H1 (cell line): Measurements from ENCODE around the gene MYO5A. TPM values are rescaled to one million over a fixed set of nuclear protein-coding genes. Genes with fewer than 3 reads are reported as not detected.

Source experiments
- CTCF ChIA-PET: fragments of 300-600 bp; sonication (Branson Sonifier 250); formaldehyde crosslinking; loops from one replicate; lab custom pipeline; 2021; ENCODE audit not compliant: partially characterized antibody; lab: Charles Lee
- POLR2A ChIA-PET: fragments of 300-600 bp; sonication (Branson Sonifier 250); formaldehyde crosslinking; loops from one replicate; lab custom pipeline; 2021; ENCODE audit warnings: inconsistent platforms; ENCODE audit not compliant: partially characterized antibody; lab: Charles Lee
- DNase-seq, 2 experiments: peaks; one replicate each; pipeline versions ENCODE4 v3.0.0 to v3.0.0-alpha.2; 2010 to 2022; ENCODE audit warnings: low spot score in 2 of 2, low read depth in 1 of 2, mixed read lengths in 1 of 2
- FAIRE-seq: peaks from 2 replicates; lab custom pipeline; 2011; peaks lifted over from hg19 to GRCh38; lab: Jason Lieb, UNC
- H2AFZ ChIP-seq: 2 replicates; pipeline ENCODE4 v1.8.1; 2012; ENCODE audit warnings: low read length, inconsistent platforms
- H2AK5ac ChIP-seq: 2 replicates; pipeline ENCODE4 v1.6.1; 2013; ENCODE audit warnings: low read depth, low read length
- H2BK120ac ChIP-seq: replicated peaks from 2 replicates; pipeline ENCODE3; 2013; ENCODE audit warnings: low read depth, low read length, inconsistent platforms
- H2BK12ac ChIP-seq: 2 replicates; pipeline ENCODE4 v1.6.1; 2013; ENCODE audit warnings: low read depth, low read length
- H2BK15ac ChIP-seq: 2 replicates; pipeline ENCODE4 v1.6.1; 2013; ENCODE audit warnings: low read length
- H2BK20ac ChIP-seq: 2 replicates; pipeline ENCODE4 v1.6.1; 2013; ENCODE audit warnings: low read length
- H2BK5ac ChIP-seq: 2 replicates; pipeline ENCODE4 v1.6.1; 2013; ENCODE audit warnings: low read depth, low read length
- H3K14ac ChIP-seq: 2 replicates; pipeline ENCODE4 v1.6.1; 2013; ENCODE audit warnings: inconsistent platforms; ENCODE audit not compliant: insufficient read length
- H3K18ac ChIP-seq: 2 replicates; pipeline ENCODE4 v1.6.1; 2013; ENCODE audit warnings: low read length; ENCODE audit errors: extremely low read depth
- H3K23ac ChIP-seq: 2 replicates; pipeline ENCODE4 v1.6.1; 2013; ENCODE audit warnings: inconsistent platforms; ENCODE audit not compliant: insufficient read length
- H3K23me2 ChIP-seq: 2 replicates; pipeline ENCODE4 v1.6.1; 2013; ENCODE audit warnings: low read depth, low read length
- H3K27ac ChIP-seq: 2 replicates; pipeline ENCODE4 v1.6.1; 2011; ENCODE audit warnings: low read depth, low read length, inconsistent platforms
- H3K27me3 ChIP-seq, 4 experiments: replicated peaks in 1 of 4; 1 replicate in 1 of 4; 2 replicates in 3 of 4; pipeline versions ENCODE4 v1.6.1 to v1.8.1; 2011 to 2013; ENCODE audit warnings: low read length in 3 of 4, mild to moderate bottlenecking in 3 of 4, inconsistent platforms in 2 of 4, mixed read lengths in 2 of 4, moderate library complexity in 1 of 4; ENCODE audit not compliant: control insufficient read depth in 3 of 4, insufficient read depth in 3 of 4; ENCODE audit errors: extremely low read depth in 1 of 4
- H3K36me3 ChIP-seq, 4 experiments: 2 replicates each; pipeline versions ENCODE4 v1.6.1 to v1.8.1; 2011 to 2013; ENCODE audit warnings: mild to moderate bottlenecking in 4 of 4, low read length in 3 of 4, moderate library complexity in 2 of 4, control low read depth in 1 of 4, inconsistent platforms in 1 of 4; ENCODE audit not compliant: insufficient read depth in 4 of 4, control insufficient read depth in 2 of 4
- H3K4ac ChIP-seq: replicated peaks from 2 replicates; pipeline ENCODE3; 2013; ENCODE audit warnings: low read length, low read depth, mixed read lengths, inconsistent platforms; ENCODE audit not compliant: insufficient read length
- H3K4me1 ChIP-seq, 4 experiments: replicated peaks in 1 of 4; 1 replicate in 1 of 4; 2 replicates in 3 of 4; pipeline versions ENCODE4 v1.6.1 to v1.8.1; 2011 to 2013; ENCODE audit warnings: low read length in 3 of 4, inconsistent platforms in 2 of 4, mixed read lengths in 1 of 4; ENCODE audit not compliant: insufficient read depth in 4 of 4, control insufficient read depth in 3 of 4
- H3K4me2 ChIP-seq, 2 experiments: 2 replicates each; pipeline versions ENCODE4 v1.6.1 to v1.8.1; 2011 to 2013; ENCODE audit warnings: low read depth in 2 of 2, low read length in 2 of 2, control low read depth in 1 of 2, inconsistent platforms in 1 of 2, mild to moderate bottlenecking in 1 of 2; ENCODE audit not compliant: insufficient read depth in 1 of 2
- H3K4me3 ChIP-seq, 4 experiments: fragments of 200-600, 300-600 bp in 1 of 4; sonication (generic), shearing (Covaris generic), sonication (Bioruptor Twin) in 1 of 4; 2 replicates each; pipeline versions ENCODE4 v1.5.1 to v1.8.1; 2011 to 2016; ENCODE audit warnings: low read length in 4 of 4, low read depth in 3 of 4, control low read depth in 2 of 4, inconsistent platforms in 2 of 4, mild to moderate bottlenecking in 2 of 4, mixed read lengths in 1 of 4, moderate library complexity in 1 of 4; ENCODE audit not compliant: insufficient read depth in 2 of 4; ENCODE audit errors: extremely low read depth in 1 of 4
- H3K56ac ChIP-seq: replicated peaks from 2 replicates; pipeline ENCODE3; 2013; ENCODE audit warnings: low read depth, mild to moderate bottlenecking, mixed read lengths, low read length, inconsistent platforms; ENCODE audit not compliant: insufficient read length
- H3K79me1 ChIP-seq: 2 replicates; pipeline ENCODE4 v1.6.1; 2013; ENCODE audit warnings: low read depth, low read length, control low read depth
- H3K79me2 ChIP-seq, 2 experiments: 2 replicates each; pipeline versions ENCODE4 v1.6.1 to v1.8.1; 2012 to 2013; ENCODE audit warnings: low read length in 2 of 2, mild to moderate bottlenecking in 2 of 2, inconsistent platforms in 1 of 2; ENCODE audit not compliant: insufficient read depth in 2 of 2, control insufficient read depth in 1 of 2
- H3K9ac ChIP-seq, 4 experiments: replicated peaks in 1 of 4; 1 replicate in 1 of 4; 2 replicates in 3 of 4; pipeline versions ENCODE4 v1.6.1 to v1.8.1; 2011 to 2013; ENCODE audit warnings: low read depth in 3 of 4, low read length in 3 of 4, control low read depth in 2 of 4, mild to moderate bottlenecking in 2 of 4, moderate library complexity in 2 of 4, inconsistent platforms in 1 of 4; ENCODE audit errors: extremely low read depth in 1 of 4
- H3K9me3 ChIP-seq, 2 experiments: 2 replicates each; pipeline versions ENCODE4 v1.6.1 to v1.8.1; 2012 to 2013; ENCODE audit warnings: mild to moderate bottlenecking in 2 of 2, moderate library complexity in 2 of 2, control low read depth in 1 of 2, inconsistent platforms in 1 of 2, low read depth in 1 of 2, low read length in 1 of 2, mixed read lengths in 1 of 2; ENCODE audit not compliant: insufficient read depth in 2 of 2
- H4K20me1 ChIP-seq, 2 experiments: replicated peaks in 1 of 2; 2 replicates each; pipeline versions ENCODE3 to v1.8.1; 2011 to 2013; ENCODE audit warnings: inconsistent platforms in 2 of 2, low read length in 2 of 2, mild to moderate bottlenecking in 1 of 2; ENCODE audit not compliant: insufficient read depth in 2 of 2, control insufficient read depth in 1 of 2
- H4K5ac ChIP-seq: 2 replicates; pipeline ENCODE4 v1.6.1; 2013; ENCODE audit warnings: low read length, low read depth, mixed read lengths, inconsistent platforms; ENCODE audit not compliant: insufficient read length
- H4K8ac ChIP-seq: 2 replicates; pipeline ENCODE4 v1.8.0; 2013; ENCODE audit warnings: mild to moderate bottlenecking, moderate library complexity, low read length, inconsistent platforms; ENCODE audit not compliant: insufficient read depth; ENCODE audit errors: extremely low read depth
- H4K91ac ChIP-seq: replicated peaks from 2 replicates; pipeline ENCODE3; 2013; ENCODE audit warnings: low read length, mixed read lengths, inconsistent platforms; ENCODE audit not compliant: insufficient read length
- ATF3 ChIP-seq: IDR thresholded peaks from 2 replicates; pipeline ENCODE4 v1.6.1; 2011; ENCODE audit warnings: low read depth, mild to moderate bottlenecking, low read length; ENCODE audit not compliant: insufficient read depth
- CHD1 ChIP-seq: IDR thresholded peaks from 2 replicates; pipeline ENCODE4 v1.6.1; 2012; ENCODE audit warnings: low read depth, low read length, improper control_type of control experiment
- MAX ChIP-seq: IDR thresholded peaks from 2 replicates; pipeline ENCODE4 v1.6.1; 2012; ENCODE audit warnings: inconsistent platforms
- NRF1 ChIP-seq: IDR thresholded peaks from 2 replicates; pipeline ENCODE4 v1.6.1; 2011; ENCODE audit warnings: mild to moderate bottlenecking, low read depth, low read length, improper control_type of control experiment
- RBBP5 ChIP-seq: IDR thresholded peaks from 2 replicates; pipeline ENCODE4 v1.7.1; 2012; ENCODE audit warnings: low read depth, mild to moderate bottlenecking, inconsistent platforms, low read length, moderate library complexity, borderline replicate concordance
- SUZ12 ChIP-seq: fragments of 200-600 bp; sonication (generic); IDR thresholded peaks from 2 replicates; pipeline ENCODE4 v1.6.1; 2012; ENCODE audit warnings: mild to moderate bottlenecking, inconsistent platforms, low read length, moderate library complexity, mixed read lengths
- TAF7 ChIP-seq: optimal IDR thresholded peaks from 2 replicates; pipeline ENCODE3; 2011; ENCODE audit warnings: low read depth, mild to moderate bottlenecking, inconsistent platforms, low read length, moderate library complexity, borderline replicate concordance
- WGBS, 2 experiments: shearing (Covaris generic) in 1 of 2; methylation state at CpG; one replicate each; pipeline versions ENCODE4 v1.1.6 to v1.1.7; 2013 to 2015; ENCODE audit warnings: low lambda C conversion rate in 2 of 2, mixed read lengths in 2 of 2, inconsistent platforms in 1 of 2, low coverage in 1 of 2, missing lambda C conversion rate in 1 of 2; ENCODE audit not compliant: insufficient replicate concordance in 2 of 2, insufficient coverage in 1 of 2, insufficient read length in 1 of 2; ENCODE audit errors: extremely low coverage in 1 of 2, missing lambda C conversion rate in 1 of 2; 5-methylcytosine and 5-hydroxymethylcytosine counted together
- polyA plus RNA-seq, 7 experiments: library from polyadenylated mRNA; depleted of rRNA in 3 of 7; stranded (reverse) in 5 of 7; unstranded in 2 of 7; fragments of >200 nt in 5 of 7; fragments of 200-250 nt in 2 of 7; gene quantifications; 1 replicate in 5 of 7; 2 replicates in 1 of 7; 4 replicates in 1 of 7; pipeline versions ENCODE4 v1.2.1 to v1.2.3, GENCODE V29; 2011 to 2013; ENCODE audit warnings: missing spikeins in 2 of 7, mixed read lengths in 2 of 7
- total RNA-seq: library from RNA; stranded (reverse); fragmentation: NEBNext Ultra II Directional; extraction: Animal tissue kit (Norgen Biotek cat#: 25700); gene quantifications from 2 replicates; pipeline ENCODE4 v1.2.1, GENCODE V29; 2021

The MYO5A gene
- total and polyA plus RNA-seq, 2 of the 8 experiments (the other 6 are each of a cell fraction or from before 2014, with no cell fraction given) = 11.4 to 24.7 TPM

DNA sequence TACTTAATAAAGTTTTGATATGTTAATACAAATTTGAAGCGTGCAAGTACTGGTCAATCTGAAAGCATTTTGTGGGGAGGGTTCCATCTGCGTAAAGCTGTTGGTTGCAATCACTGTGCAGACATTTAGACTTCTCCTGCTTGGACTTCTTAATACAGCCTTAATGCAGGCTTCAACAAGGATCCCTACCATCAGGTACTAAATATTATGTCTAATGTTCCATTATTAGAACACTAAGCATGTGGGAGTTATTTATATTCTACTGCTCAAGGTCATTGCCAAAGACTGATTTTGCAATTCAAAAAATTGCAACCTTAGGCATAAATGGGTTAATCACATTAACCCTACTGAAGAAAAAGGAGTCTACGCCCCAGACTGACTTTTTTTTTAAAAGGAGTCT, 159.2 kb downstream of the MYO5A start:
- Histone ChIP-seq H4K8ac (no peak overlapping the region), H2BK20ac (no peak overlapping the region), H3K14ac (no peak overlapping the region), H2BK120ac (no peak overlapping the region), H4K20me1 (no peaks in the 10 kb centered on the region), H2BK12ac (no peak overlapping the region), H4K5ac (no peak overlapping the region), H2BK15ac (no peak overlapping the region), H3K23ac (no peak overlapping the region), H3K4me2 (no peak overlapping the region), H4K91ac (no peak overlapping the region), H2BK5ac (no peak overlapping the region), H3K79me2 (no peaks in the 10 kb centered on the region), H3K4me3 (no peak overlapping the region), H3K4me1 (no peaks in the 10 kb centered on the region; a peak in 1 of 7 replicates), H3K9me3 (no peaks in the 10 kb centered on the region), H3K56ac (no peak overlapping the region), H3K36me3 (peaks cover 0 to 24% (median 7%) of the 10 kb centered on the region in 4 experiments; a peak in 5 of 8 replicates), H3K27me3 (no peaks in the 10 kb centered on the region), H2AFZ (no peak overlapping the region), H3K27ac (no peak overlapping the region), H3K23me2 (no peaks in the 10 kb centered on the region), H3K4ac (no peak overlapping the region), H3K9ac (no peak overlapping the region), H2AK5ac (no peak overlapping the region), H3K79me1 (no peaks in the 10 kb centered on the region), H3K18ac (no peak overlapping the region)
- no peak for FAIRE-seq
- DNase-seq = no peak
- CTCF ChIA-PET = no interaction called here
- POLR2A ChIA-PET = no interaction called here
- 95% methylated on average over 3 of the region's 3 CpGs; no CpG with 5 or more reads in 1 of the 2 experiments for WGBS, 2 experiments
- TF ChIP-seq NRF1 (no peak), MAX (no peak), CHD1 (no peak), TAF7 (no peak), RBBP5 (no peak), ATF3 (no peak), SUZ12 (no peak)
